ENCODE measurements around the gene VPREB3.
"Not testable (repeated sequence)": the region's sequence is repeated elsewhere in the genome, so short reads cannot be mapped to it uniquely, and the experiment has no call there.

Gene VPREB3

GRCh38 chr22:23742505-23743264, 11.5 kb downstream of the VPREB3 start:
- DNase-seq (ENCODE audit: low read depth in 2 of 2), result no peak

DNA sequence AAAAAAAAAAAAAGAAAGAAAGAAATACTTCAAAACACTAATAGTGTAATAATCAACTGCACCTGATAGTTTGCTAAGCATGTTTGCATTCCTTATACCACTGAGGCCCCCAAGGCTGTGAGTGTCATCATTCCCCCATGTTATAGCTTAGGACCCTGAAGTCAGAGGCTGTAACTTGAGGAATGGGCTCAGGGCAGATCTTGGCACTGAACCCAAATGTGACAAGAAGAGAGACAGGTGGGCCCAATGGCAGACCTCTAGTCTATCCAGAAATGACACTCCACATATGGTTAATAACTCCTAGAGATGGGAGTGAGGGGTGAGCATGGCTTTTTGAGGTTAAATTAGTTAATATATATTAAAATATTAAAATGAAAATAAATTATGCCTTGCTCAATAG, 16.5 kb downstream of the VPREB3 start:
- DNase-seq (ENCODE audit: low read depth in 2 of 2), result no peak

DNA sequence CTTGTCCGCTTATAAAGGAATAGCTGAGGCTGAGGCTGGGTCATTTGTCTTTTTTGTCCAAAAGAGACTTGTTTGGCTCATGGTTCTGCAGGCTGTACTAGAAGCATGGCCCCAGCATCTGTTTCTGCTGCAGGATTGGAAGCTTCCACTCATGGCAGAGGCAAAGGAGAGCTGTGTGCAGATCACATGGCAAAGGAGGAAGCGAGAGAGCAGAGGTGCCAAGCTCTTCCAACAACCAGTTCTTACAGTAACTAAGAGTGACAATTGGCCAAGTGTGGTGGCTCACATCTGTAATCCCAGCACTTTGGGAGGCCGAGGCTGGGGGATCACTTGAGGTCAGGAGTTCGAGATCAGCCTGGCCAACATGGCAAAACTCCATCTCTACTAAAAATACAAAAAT, 26.1 kb downstream of the VPREB3 start:
- DNase-seq (ENCODE audit: low read depth in 2 of 2), result not testable (repeated sequence)

GRCh38 chr22:23722724-23723123, 31.5 kb downstream of the VPREB3 start:
- no peak for DNase-seq (ENCODE audit: low read depth in 2 of 2)

GRCh38 chr22:23722160-23722559, 32.1 kb downstream of the VPREB3 start:
- DNase-seq (ENCODE audit: low read depth in 2 of 2), result no peak

- DNase-seq (ENCODE audit: low read depth in 2 of 2), result no peak
Observed at GRCh38 chr22:23720855-23721254, 33.4 kb downstream of the VPREB3 start.

- DNase-seq (ENCODE audit: low read depth in 2 of 2), result no peak
Observed at GRCh38 chr22:23718371-23719165, 35.7 kb downstream of the VPREB3 start.

GRCh38 chr22:23716811-23717801, 37.1 kb downstream of the VPREB3 start:
- DNase-seq (ENCODE audit: low read depth in 2 of 2), result peak; percentile 68 to 69

GRCh38 chr22:23715806-23716375, 38.3 kb downstream of the VPREB3 start:
- DNase-seq (ENCODE audit: low read depth in 2 of 2), result no peak

- DNase-seq (ENCODE audit: low read depth in 2 of 2), result no peak
Observed at GRCh38 chr22:23714596-23715578, 39.3 kb downstream of the VPREB3 start.

DNA sequence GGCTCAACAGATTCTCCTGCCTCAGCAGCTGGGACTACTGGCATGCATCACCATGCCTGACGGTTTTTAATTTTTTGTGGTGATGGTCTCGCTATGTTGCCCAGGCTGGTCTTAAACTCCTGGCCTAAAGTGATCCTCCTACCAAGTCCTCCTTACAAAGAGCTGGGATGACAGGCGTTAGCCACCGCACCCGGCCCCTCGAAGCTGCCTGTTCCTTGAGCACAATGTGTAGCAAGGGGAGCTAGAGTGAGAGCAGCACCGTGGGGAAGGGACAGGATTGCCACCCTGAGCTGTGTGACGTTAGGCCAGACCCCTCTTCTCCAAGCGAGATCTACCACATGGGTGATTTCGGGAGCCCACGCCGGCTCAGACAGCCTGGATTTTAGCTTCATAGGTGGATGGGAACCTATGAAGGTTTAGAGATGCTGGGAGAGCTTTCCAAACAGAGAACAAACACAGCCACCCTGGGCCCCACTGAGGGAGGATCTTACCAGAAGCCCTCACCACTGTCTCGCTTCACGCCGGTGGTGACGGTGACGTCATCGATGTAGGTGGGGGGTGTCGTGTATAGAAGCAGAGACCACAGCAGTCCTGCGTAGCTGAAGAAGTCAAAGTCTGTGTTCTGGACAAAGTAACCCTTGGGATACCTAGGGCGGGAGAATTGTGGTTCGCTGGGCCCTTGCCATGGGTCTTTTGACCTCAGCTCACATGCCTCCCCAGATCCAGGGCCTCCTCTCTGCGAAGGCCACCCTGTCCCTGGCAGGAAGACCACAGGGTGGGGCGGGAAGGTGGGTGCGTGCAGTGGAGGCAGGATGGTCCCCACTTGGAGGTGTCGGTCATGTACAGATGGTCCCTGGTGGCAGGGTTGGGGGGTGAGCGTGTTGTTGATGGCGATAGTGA, 40.3 kb downstream of the VPREB3 start:
- no peak for DNase-seq (ENCODE audit: low read depth in 2 of 2)

GRCh38 chr22:23712256-23712655, 42.0 kb downstream of the VPREB3 start:
- no peak for DNase-seq (ENCODE audit: low read depth in 2 of 2)

DNA sequence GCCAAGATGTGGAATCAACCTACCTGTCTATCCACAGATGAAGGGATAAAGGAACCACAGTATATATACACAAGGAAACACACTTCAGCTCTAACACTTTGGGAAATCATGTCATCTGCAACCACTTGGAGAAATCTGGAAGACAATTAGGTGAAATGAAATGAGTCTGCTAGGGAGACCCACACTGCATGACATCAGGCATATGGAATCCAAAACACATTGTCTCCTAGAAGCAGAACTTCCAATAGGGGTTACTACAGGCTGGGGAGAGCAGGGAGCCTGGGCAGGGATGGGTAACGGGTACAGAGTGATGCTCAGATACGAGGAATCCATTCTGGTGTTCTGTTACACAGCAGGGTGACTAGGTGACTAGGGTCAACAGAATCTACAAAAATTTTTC, 45.1 kb downstream of the VPREB3 start:
- no peak for DNase-seq (ENCODE audit: low read depth in 2 of 2)

- no peak for DNase-seq (ENCODE audit: low read depth in 2 of 2)
Observed at GRCh38 chr22:23708270-23708669, 46.0 kb downstream of the VPREB3 start.

GRCh38 chr22:23705358-23705757, 48.9 kb downstream of the VPREB3 start:
- no peak for DNase-seq (ENCODE audit: low read depth in 2 of 2)

DNA sequence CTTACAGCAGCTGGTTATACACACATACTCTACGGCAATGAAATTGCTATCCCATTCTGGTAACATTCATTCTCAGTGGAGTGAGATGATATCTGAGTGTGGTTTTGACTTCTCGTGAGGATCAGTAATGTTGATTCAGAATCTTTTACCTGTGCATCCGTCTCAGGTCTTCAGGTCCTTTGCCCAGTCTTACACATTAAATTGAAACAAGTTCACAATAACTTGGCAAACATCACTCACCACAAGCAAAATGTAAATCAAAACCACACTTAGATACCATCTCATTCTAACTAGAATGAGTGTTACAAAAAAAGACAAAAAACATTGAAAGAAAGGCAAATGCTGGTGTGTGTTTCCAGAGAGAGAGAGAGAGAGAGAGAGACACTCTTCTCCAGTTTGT, 49.4 kb downstream of the VPREB3 start:
- no peak for DNase-seq (ENCODE audit: low read depth in 2 of 2)

GRCh38 chr22:23704062-23704461, 50.2 kb downstream of the VPREB3 start:
- DNase-seq (ENCODE audit: low read depth in 2 of 2), result no peak
